GM18520 (cell line): Measurements from ENCODE around the gene TBC1D2B.
"Not testable (repeated sequence)": the region's sequence is repeated elsewhere in the genome, so short reads cannot be mapped to it uniquely, and the experiment has no call there.

ENCODE experiments used
- ATAC-seq: cut with Tn5 transposase; IDR thresholded peaks from one replicate; pipeline ENCODE4 v1.9.1; 2021; ENCODE audit not compliant: unreplicated experiment

TBC1D2B gene

GRCh38 chr15:77951105-77951786 lies 126.3 kb downstream of the TBC1D2B start:
- not testable (repeated sequence) for ATAC-seq

GRCh38 chr15:77950470-77950869 lies 127.0 kb downstream of the TBC1D2B start:
- not testable (repeated sequence) for ATAC-seq

GRCh38 chr15:77945566-77945965 lies 131.9 kb downstream of the TBC1D2B start:
- ATAC-seq: no peak
